ENCODE data around the gene TIMM21. TPM values are rescaled to one million over a fixed set of nuclear protein-coding genes. Genes with fewer than 3 reads are reported as not detected.

Gene TIMM21
- total RNA-seq, 1 donor from 2014 or later, result 45.0 TPM

- no peak for DNase-seq (ENCODE audit: low read depth, low spot score)
Measured at GRCh38 chr18:74146756-74147155, 1.6 kb upstream of the TIMM21 start.

DNA sequence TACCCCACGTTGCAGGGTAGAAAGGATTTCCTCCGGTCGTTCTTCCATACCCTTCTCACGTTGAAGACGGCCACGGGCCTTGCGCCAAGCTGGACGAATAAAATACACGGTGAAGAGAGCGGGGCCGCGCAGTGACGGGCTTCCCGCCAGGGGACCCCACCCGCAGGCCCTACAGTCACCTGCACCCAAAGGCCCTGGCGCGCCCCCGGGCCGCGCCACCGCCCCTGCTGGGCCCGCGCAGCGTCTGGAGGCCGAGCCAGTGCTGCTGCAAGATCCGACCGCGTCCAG lies 888 bp upstream of the TIMM21 start:
- DNase-seq (ENCODE audit: low read depth, low spot score), result no peak

- no peak for DNase-seq (ENCODE audit: low read depth, low spot score)
Measured at GRCh38 chr18:74148543-74149070, 284 bp downstream of the TIMM21 start.

DNA sequence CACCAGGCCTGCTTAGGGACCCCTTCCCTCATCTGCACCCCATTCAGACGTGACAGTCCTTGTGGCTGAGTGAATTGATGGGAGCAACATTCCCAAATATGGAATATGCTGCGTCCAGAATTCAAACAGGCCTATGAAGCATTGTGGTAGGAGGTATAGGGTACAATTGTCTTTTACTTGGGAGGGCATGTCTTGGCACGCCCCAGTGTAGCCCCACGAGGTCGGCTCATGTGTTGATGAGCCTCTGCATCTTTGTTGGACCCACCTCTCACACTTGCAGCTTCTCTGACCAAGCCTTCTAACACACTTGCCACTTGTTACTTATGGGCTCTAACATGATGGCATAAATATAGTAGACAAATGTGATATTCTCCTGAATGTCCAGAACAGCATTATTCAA lies 1.6 kb downstream of the TIMM21 start:
- no peak for DNase-seq (ENCODE audit: low read depth, low spot score)

GRCh38 chr18:74152270-74152669 lies 3.9 kb downstream of the TIMM21 start:
- no peak for DNase-seq (ENCODE audit: low read depth, low spot score)

DNA sequence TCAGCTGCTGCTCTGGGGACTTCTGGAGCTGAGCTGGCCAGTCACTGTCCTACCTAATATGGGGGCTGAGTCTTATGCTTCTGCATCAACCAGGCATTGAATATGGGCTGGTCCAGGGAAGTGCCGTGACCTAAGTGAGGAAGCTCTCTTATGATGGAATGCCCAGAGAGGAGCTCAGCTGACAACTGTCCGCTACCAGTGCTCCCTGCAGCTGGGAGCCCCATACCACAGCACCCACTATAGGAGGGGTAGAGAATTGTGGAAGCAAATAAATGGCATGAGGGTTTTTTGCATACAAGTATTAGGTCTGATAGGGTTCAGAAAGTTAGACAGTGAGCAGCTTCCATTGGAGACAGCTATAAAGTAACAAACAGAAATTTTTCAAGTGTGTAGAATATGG lies 4.5 kb downstream of the TIMM21 start:
- DNase-seq (ENCODE audit: low read depth, low spot score), result no peak

- no peak for DNase-seq (ENCODE audit: low read depth, low spot score)
Measured at GRCh38 chr18:74153377-74153776, 5.1 kb downstream of the TIMM21 start.

- no peak for DNase-seq (ENCODE audit: low read depth, low spot score)
Measured at GRCh38 chr18:74153793-74154192, 5.5 kb downstream of the TIMM21 start.

GRCh38 chr18:74154716-74155115 lies 6.4 kb downstream of the TIMM21 start:
- DNase-seq (ENCODE audit: low read depth, low spot score), result no peak

- no peak for DNase-seq (ENCODE audit: low read depth, low spot score)
Measured at GRCh38 chr18:74155276-74155675, 7.0 kb downstream of the TIMM21 start.

DNA sequence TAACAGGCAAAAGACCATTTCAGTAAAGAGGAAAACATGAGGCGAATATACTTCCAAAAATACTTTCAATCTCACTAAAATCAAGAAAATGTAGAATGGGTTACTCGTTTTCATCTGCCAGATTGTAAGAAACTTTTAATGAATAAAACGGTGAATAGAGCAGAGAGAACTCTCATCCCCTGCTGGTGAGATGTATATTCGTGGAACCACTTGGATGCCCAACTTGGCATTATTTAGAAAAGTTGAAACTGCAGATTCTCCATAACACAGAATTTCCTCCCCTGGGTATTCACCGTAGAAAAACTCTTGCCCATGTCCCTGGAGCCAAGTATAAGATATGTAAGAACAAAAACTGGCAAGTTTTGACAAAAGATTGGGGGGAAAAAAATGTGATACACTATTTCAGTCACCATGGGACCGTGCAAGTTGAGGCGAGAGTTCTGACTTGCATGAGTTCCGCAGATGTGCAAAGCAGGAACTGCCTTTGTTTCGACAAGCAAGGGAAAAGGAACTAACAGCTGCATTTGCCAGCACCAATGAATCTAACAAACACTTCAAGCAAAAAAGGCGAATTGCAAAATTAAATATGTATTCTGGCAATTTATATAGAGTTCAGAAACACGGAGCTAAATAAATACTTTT lies 14.8 kb downstream of the TIMM21 start:
- no peak for DNase-seq (ENCODE audit: low read depth, low spot score)

DNA sequence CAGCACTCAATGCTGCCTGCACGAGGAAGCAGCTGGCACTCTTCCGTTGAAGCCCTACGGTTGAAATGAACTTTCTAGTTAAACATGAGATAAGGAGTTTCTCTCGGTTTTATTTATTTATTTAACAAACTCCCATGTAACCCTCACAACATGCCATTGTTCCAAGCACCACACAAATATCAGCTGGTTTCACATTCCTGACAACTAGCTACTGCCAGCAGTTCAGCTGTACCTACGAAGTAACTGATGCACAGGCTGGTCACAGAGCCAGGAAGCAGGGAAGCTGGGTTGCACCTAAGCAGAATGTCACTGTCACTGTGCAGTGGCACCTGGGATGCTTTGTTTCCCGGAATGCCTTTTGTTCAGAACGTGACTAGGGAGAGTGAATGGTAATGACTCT lies 18.1 kb downstream of the TIMM21 start:
- no peak for DNase-seq (ENCODE audit: low read depth, low spot score)

DNA sequence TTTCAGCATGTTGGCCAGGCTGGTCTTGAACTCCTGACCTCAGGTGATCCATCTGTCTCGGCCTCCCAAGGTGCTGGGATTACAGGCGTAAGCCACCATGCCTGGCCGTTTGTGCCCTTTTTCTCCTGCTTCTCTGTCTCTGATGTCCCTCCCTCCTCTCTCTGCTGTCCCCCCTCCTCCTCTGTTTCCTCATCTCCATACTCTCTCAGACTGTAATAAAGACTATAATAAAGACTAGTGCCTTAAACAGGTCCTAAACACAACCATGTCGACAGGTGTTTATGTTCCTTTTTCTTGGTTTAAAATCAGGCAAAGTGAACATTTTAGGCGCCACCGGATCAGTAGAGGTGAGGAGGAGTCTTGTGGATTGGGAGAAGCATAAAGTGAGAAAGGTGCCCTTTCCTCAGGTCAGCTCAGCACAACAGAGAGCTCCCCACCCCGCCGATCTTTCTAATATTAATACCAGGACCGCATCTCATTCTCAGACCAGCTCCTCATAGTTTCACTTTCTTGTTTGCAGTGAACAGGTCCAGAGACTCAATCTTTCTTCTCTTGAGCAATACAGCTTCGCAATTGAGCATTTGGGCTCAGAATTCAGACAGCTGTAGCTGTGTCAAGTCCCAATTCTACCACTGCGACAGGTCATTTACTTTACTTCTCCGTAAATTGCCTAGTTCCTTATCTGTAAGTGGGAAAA lies 23.7 kb downstream of the TIMM21 start:
- no peak for DNase-seq (ENCODE audit: low read depth, low spot score)

GRCh38 chr18:74172697-74173433 lies 24.5 kb downstream of the TIMM21 start:
- DNase-seq (ENCODE audit: low read depth, low spot score), result no peak

- no peak for DNase-seq (ENCODE audit: low read depth, low spot score)
Measured at GRCh38 chr18:74173434-74173750, 25.1 kb downstream of the TIMM21 start.

- DNase-seq (ENCODE audit: low read depth, low spot score), result no peak
Measured at GRCh38 chr18:74175658-74176057, 27.3 kb downstream of the TIMM21 start.

DNA sequence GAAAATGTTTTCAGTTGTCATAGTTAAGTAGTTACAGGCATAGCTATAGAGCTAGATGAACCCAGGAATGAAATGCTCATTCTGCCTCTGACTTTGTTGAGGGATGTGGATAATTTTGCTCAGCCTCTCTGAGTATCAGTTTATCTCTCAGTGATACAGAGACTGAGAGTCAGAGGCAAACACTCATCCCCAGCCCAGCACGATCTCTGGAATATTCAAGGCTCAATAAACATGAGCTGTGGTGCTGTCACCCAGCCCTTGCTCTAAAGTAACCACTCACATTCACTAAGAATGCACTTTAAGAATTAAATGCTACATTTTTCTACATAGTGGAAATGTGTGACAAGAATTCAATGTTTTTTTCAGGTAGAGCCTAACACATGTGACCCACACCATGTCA lies 30.6 kb downstream of the TIMM21 start:
- DNase-seq (ENCODE audit: low read depth, low spot score), result no peak

- no peak for DNase-seq (ENCODE audit: low read depth, low spot score)
Measured at GRCh38 chr18:74179623-74180199, 31.4 kb downstream of the TIMM21 start.

GRCh38 chr18:74182335-74182734 lies 34.0 kb downstream of the TIMM21 start:
- no peak for DNase-seq (ENCODE audit: low read depth, low spot score)

- no peak for DNase-seq (ENCODE audit: low read depth, low spot score)
Measured at GRCh38 chr18:74183130-74183529, 34.8 kb downstream of the TIMM21 start.

DNA sequence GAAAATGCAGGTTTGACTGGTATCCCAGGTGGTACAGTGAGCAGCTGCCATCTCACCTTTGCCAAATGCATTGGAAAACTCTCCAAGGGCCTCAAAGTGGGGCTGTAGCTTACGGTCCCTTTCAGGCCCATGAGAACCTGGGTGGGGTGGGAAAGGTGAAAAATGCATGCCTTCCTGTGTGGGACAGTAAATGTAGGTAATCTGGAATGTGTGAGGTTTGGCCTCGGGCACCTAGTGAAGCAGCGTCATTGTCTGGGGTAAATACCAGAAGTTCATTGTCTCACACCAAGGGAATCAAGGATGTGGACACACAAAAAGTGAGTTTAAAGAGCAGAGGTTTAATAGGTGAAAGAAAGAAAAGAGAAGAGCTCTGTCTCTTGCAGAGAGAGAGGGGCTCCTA lies 36.6 kb downstream of the TIMM21 start:
- no peak for DNase-seq (ENCODE audit: low read depth, low spot score)

DNA sequence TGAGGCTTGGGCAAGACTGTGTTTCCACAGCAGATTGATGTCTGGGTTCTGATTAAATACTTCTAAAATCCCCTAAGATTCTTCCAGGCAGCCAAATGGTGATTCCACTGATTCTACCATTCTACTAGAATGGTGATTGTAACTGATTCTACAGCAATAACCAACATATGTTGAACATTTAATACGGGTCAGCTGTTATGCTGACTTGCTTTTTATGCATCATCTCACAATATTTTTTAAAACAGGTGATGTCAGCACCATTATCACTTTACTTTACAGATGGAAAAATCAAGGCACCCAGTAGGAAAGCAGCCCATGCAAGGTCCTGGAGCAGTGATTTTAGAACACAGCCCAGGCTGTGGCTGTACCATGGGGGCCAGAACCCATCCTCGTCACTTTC lies 37.5 kb downstream of the TIMM21 start:
- DNase-seq (ENCODE audit: low read depth, low spot score), result no peak

Data from pulmonary artery endothelial cell (primary cell).